HEK293T (cell line): ENCODE measurements around the gene HMGXB3.
A peak's percentile ranks its signal among the peaks of the same experiment; 100 is the strongest.

Experiments used
- CTCF ChIA-PET: fragments of 350-600 bp; formaldehyde crosslinking; extraction: SDS; loops from one replicate; lab custom pipeline; 2021; ENCODE audit warnings: antibody characterized with exemption, inconsistent platforms; lab: Yijun Ruan, JAX
- POLR2A ChIA-PET: fragments of 350-600 bp; formaldehyde crosslinking; extraction: SDS; loops from one replicate; lab custom pipeline; 2020; ENCODE audit warnings: antibody characterized with exemption, inconsistent platforms; lab: Yijun Ruan, JAX
- DNase-seq: peaks from one replicate; pipeline ENCODE4 v3.0.0; 2012; ENCODE audit warnings: mixed read lengths; ENCODE audit errors: extremely low spot score
- ARNT ChIP-seq: fragments of 450-650 bp; IDR thresholded peaks from 2 replicates; pipeline ENCODE4 v1.6.1; 2017; ENCODE audit warnings: mild to moderate bottlenecking
- BHLHE40 ChIP-seq: fragments of 450-650 bp; IDR thresholded peaks from 2 replicates; pipeline ENCODE4 v1.6.1; 2016; ENCODE audit warnings: mild to moderate bottlenecking, moderate library complexity, borderline replicate concordance
- CTBP1 ChIP-seq: fragments of 450-650 bp; IDR thresholded peaks from 2 replicates; pipeline ENCODE4 v1.6.1; 2016; ENCODE audit warnings: borderline replicate concordance
- ELF4 ChIP-seq: fragments of 450-650 bp; IDR thresholded peaks from 2 replicates; pipeline ENCODE4 v1.6.1; 2017; ENCODE audit warnings: antibody characterized with exemption
- FOXA1 ChIP-seq: fragments of 450-650 bp; IDR thresholded peaks from 2 replicates; pipeline ENCODE4 v1.6.1; 2016; ENCODE audit warnings: mild to moderate bottlenecking
- FOXK2 ChIP-seq: fragments of 450-650 bp; IDR thresholded peaks from 2 replicates; pipeline ENCODE4 v1.6.1; 2016; ENCODE audit warnings: mild to moderate bottlenecking
- FOXM1 ChIP-seq: fragments of 450-650 bp; IDR thresholded peaks from 2 replicates; pipeline ENCODE4 v1.6.1; 2017; ENCODE audit warnings: mild to moderate bottlenecking, borderline replicate concordance
- HDGF ChIP-seq: fragments of 450-650 bp; IDR thresholded peaks from 2 replicates; pipeline ENCODE4 v1.6.1; 2017; ENCODE audit warnings: antibody characterized with exemption, borderline replicate concordance
- L3MBTL2 ChIP-seq: fragments of 450-650 bp; conservative IDR thresholded peaks from 2 replicates; pipeline ENCODE4 v1.6.1; 2016; ENCODE audit warnings: mild to moderate bottlenecking
- LEF1 ChIP-seq: fragments of 450-650 bp; IDR thresholded peaks from 2 replicates; pipeline ENCODE4 v1.6.1; 2017; ENCODE audit warnings: mild to moderate bottlenecking, borderline replicate concordance
- NFRKB ChIP-seq: fragments of 450-650 bp; IDR thresholded peaks from 2 replicates; pipeline ENCODE4 v1.6.1; 2016; ENCODE audit warnings: mild to moderate bottlenecking, moderate library complexity
- PKNOX1 ChIP-seq: fragments of 450-650 bp; IDR thresholded peaks from 2 replicates; pipeline ENCODE4 v1.6.1; 2016
- SP1 ChIP-seq: fragments of 450-650 bp; IDR thresholded peaks from 2 replicates; pipeline ENCODE4 v1.6.1; 2017
- SUZ12 ChIP-seq: fragments of 450-650 bp; IDR thresholded peaks from 2 replicates; pipeline ENCODE4 v1.6.1; 2016; ENCODE audit warnings: mild to moderate bottlenecking
- TARDBP ChIP-seq: fragments of 450-650 bp; IDR thresholded peaks from 2 replicates; pipeline ENCODE4 v1.6.1; 2016
- ZNF384 ChIP-seq: fragments of 450-650 bp; IDR thresholded peaks from 2 replicates; pipeline ENCODE4 v1.6.1; 2016

Gene HMGXB3

GRCh38 chr5:150000256-150000989 lies at the start of gene HMGXB3, which contains the start of gene TIGD6:
Gene HMGXB3 (plus strand): TSS chr5:150000739. CDS start chr5:150004853, 4,114 bp downstream.
Gene TIGD6 (minus strand): TSS chr5:150000654. CDS start chr5:149996348, 4,306 bp downstream.
- peak; percentile 93 for DNase-seq
- ChIA-PET CTCF (interaction anchor here (1.4 kb wide), 1 partner anchor 10 kb away, joined by 3 read pairs; no protein-coding TSS in a partner anchor), POLR2A (interaction anchor here (0.5 to 1.8 kb wide), 10 partner anchors 10 to 270 kb away, joined by 3 to 8 read pairs (median 4); partner anchors contain the start of genes PPARGC1B and SLC26A2)
- TF ChIP-seq CTBP1 (no peak), ELF4 (peak; percentile 56; the same call in 1 of the 2 replicates), TARDBP (no peak), FOXM1 (no peak), L3MBTL2 (peak; percentile 74), ARNT (no peak), FOXK2 (no peak), NFRKB (no peak), PKNOX1 (no peak), HDGF (no peak), SUZ12 (no peak), FOXA1 (no peak), LEF1 (no peak; the same call in 1 of the 2 replicates), SP1 (no peak), ZNF384 (no peak)

- ChIA-PET POLR2A (interaction anchor here (3.1 kb wide), 1 partner anchor 9 kb away, joined by 17 read pairs; the partner anchor contains the start of gene SLC26A2), CTCF (interaction anchor here (0.5 to 0.9 kb wide), 2 partner anchors 11 to 12 kb away, joined by 3 to 5 read pairs; no protein-coding TSS in a partner anchor)
- TF ChIP-seq L3MBTL2, result no peak
- no peak for TF ChIP-seq HDGF
- no peak for TF ChIP-seq CTBP1
- TF ChIP-seq TARDBP, result no peak
- TF ChIP-seq NFRKB, result no peak
- no peak for TF ChIP-seq ZNF384
- no peak for TF ChIP-seq FOXM1
- TF ChIP-seq ELF4, result no peak
- TF ChIP-seq SUZ12, result no peak
- TF ChIP-seq PKNOX1, result no peak
- no peak for TF ChIP-seq BHLHE40
- DNase-seq, result no peak
Measured at GRCh38 chr5:149951138-149951749, 49.3 kb upstream of the HMGXB3 start.

- CTCF ChIA-PET, result interaction anchor here (0.6 kb wide), 1 partner anchor 30 kb away, joined by 3 read pairs; no protein-coding TSS in a partner anchor
- no peak for DNase-seq
- no peak for TF ChIP-seq ELF4
- no peak for TF ChIP-seq BHLHE40
- TF ChIP-seq FOXK2, result no peak
- no peak for TF ChIP-seq SP1
- TF ChIP-seq FOXA1, result no peak
- TF ChIP-seq HDGF, result no peak
- TF ChIP-seq ZNF384, result no peak
- TF ChIP-seq TARDBP, result no peak
- no peak for TF ChIP-seq PKNOX1
- TF ChIP-seq ARNT, result no peak
- TF ChIP-seq CTBP1, result no peak
- no peak for TF ChIP-seq SUZ12
- TF ChIP-seq L3MBTL2, result no peak
- no peak for TF ChIP-seq NFRKB
- no peak for TF ChIP-seq FOXM1
- TF ChIP-seq LEF1, result no peak
- POLR2A ChIA-PET, result no interaction called here
Measured at GRCh38 chr5:149953436-149954121, 47.0 kb upstream of the HMGXB3 start.

GRCh38 chr5:149954798-149955197 lies 45.7 kb upstream of the HMGXB3 start:
- DNase-seq, result no peak
- no peak for TF ChIP-seq NFRKB
- no peak for TF ChIP-seq ARNT
- no peak for TF ChIP-seq TARDBP
- no peak for TF ChIP-seq L3MBTL2
- TF ChIP-seq HDGF, result no peak
- TF ChIP-seq CTBP1, result no peak
- no peak for TF ChIP-seq FOXA1
- TF ChIP-seq ELF4, result no peak
- no peak for TF ChIP-seq FOXK2
- TF ChIP-seq SP1, result no peak
- TF ChIP-seq SUZ12, result no peak
- TF ChIP-seq LEF1, result no peak
- no peak for TF ChIP-seq ZNF384
- no peak for TF ChIP-seq PKNOX1
- TF ChIP-seq BHLHE40, result no peak
- TF ChIP-seq FOXM1, result no peak
- CTCF ChIA-PET, result interaction anchor here (0.9 kb wide), 1 partner anchor 99 kb away, joined by 3 read pairs; no protein-coding TSS in a partner anchor
- POLR2A ChIA-PET, result no interaction called here
